Measurements from ENCODE around the gene KDM2A.
"Not testable (repeated sequence)": the region's sequence is repeated elsewhere in the genome, so short reads cannot be mapped to it uniquely, and the experiment has no call there.

The KDM2A gene

GRCh38 chr11:67168911-67169310 lies 49.8 kb downstream of the KDM2A start:
- 93 to 100% methylated on average over 2 to 4 of the region's 9 CpGs for WGBS, 2 experiments (ENCODE audit: insufficient coverage in 2 of 2)
- not testable (repeated sequence) for H3K4me1 ChIP-seq (ENCODE audit: control insufficient read depth, insufficient read depth, low read length, poor library complexity, severe bottlenecking); H3K9me3 ChIP-seq (ENCODE audit: control insufficient read depth, low read length); H3K27ac ChIP-seq (ENCODE audit: low read depth, low read length, severe bottlenecking); H3K4me3 ChIP-seq (ENCODE audit: extremely low read depth, insufficient read depth, low read length, poor library complexity, severe bottlenecking)
- H3K36me3 ChIP-seq (ENCODE audit: control insufficient read depth, insufficient read depth, low read length): peaks cover 20% of the 10 kb centered on the region

GRCh38 chr11:67174311-67174710 lies 55.2 kb downstream of the KDM2A start:
- Histone ChIP-seq H3K27ac (ENCODE audit: low read depth, low read length, severe bottlenecking) (no peak overlapping the region), H3K4me3 (ENCODE audit: extremely low read depth, insufficient read depth, low read length, poor library complexity, severe bottlenecking) (no peak overlapping the region), H3K9me3 (ENCODE audit: control insufficient read depth, low read length) (no peaks in the 10 kb centered on the region), H3K4me1 (ENCODE audit: control insufficient read depth, insufficient read depth, low read length, poor library complexity, severe bottlenecking) (no peaks in the 10 kb centered on the region), H3K36me3 (ENCODE audit: control insufficient read depth, insufficient read depth, low read length) (peaks cover 12% of the 10 kb centered on the region)
- no CpG with 5 or more reads among the region's 1 CpG for WGBS, 2 experiments (ENCODE audit: insufficient coverage in 2 of 2)

GRCh38 chr11:67177399-67178281 lies 58.6 kb downstream of the KDM2A start:
- Histone ChIP-seq H3K36me3 (ENCODE audit: control insufficient read depth, insufficient read depth, low read length) (peaks cover 29% of the 10 kb centered on the region), H3K9me3 (ENCODE audit: control insufficient read depth, low read length) (no peaks in the 10 kb centered on the region), H3K27ac (ENCODE audit: low read depth, low read length, severe bottlenecking) (no peak overlapping the region), H3K4me1 (ENCODE audit: control insufficient read depth, insufficient read depth, low read length, poor library complexity, severe bottlenecking) (no peaks in the 10 kb centered on the region), H3K4me3 (ENCODE audit: extremely low read depth, insufficient read depth, low read length, poor library complexity, severe bottlenecking) (no peak overlapping the region)
- WGBS, 2 experiments (ENCODE audit: insufficient coverage in 2 of 2): 93 to 100% methylated on average over 3 of the region's 9 CpGs

- no peak overlapping the region for H3K4me3 ChIP-seq (ENCODE audit: extremely low read depth, insufficient read depth, low read length, poor library complexity, severe bottlenecking)
- WGBS, 2 experiments (ENCODE audit: insufficient coverage in 2 of 2): no CpG with 5 or more reads among the region's 1 CpG
- no peaks in the 10 kb centered on the region for H3K4me1 ChIP-seq (ENCODE audit: control insufficient read depth, insufficient read depth, low read length, poor library complexity, severe bottlenecking)
- no peaks in the 10 kb centered on the region for H3K9me3 ChIP-seq (ENCODE audit: control insufficient read depth, low read length)
- H3K27ac ChIP-seq (ENCODE audit: low read depth, low read length, severe bottlenecking): no peak overlapping the region
- H3K36me3 ChIP-seq (ENCODE audit: control insufficient read depth, insufficient read depth, low read length): peaks cover 37% of the 10 kb centered on the region
Measured at GRCh38 chr11:67178421-67178820, 59.4 kb downstream of the KDM2A start.

GRCh38 chr11:67178878-67179277 lies 59.8 kb downstream of the KDM2A start:
- H3K9me3 ChIP-seq (ENCODE audit: control insufficient read depth, low read length): no peaks in the 10 kb centered on the region
- WGBS, 2 experiments (ENCODE audit: insufficient coverage in 2 of 2): 93% methylated on average over 2 of the region's 4 CpGs; no CpG with 5 or more reads in 1 of the 2 experiments
- H3K4me3 ChIP-seq (ENCODE audit: extremely low read depth, insufficient read depth, low read length, poor library complexity, severe bottlenecking): no peak overlapping the region

GRCh38 chr11:67179892-67180490 lies 60.9 kb downstream of the KDM2A start:
- Histone ChIP-seq H3K9me3 (ENCODE audit: control insufficient read depth, low read length) (no peaks in the 10 kb centered on the region), H3K4me3 (ENCODE audit: extremely low read depth, insufficient read depth, low read length, poor library complexity, severe bottlenecking) (no peak overlapping the region), H3K27ac (ENCODE audit: low read depth, low read length, severe bottlenecking) (no peak overlapping the region), H3K36me3 (ENCODE audit: control insufficient read depth, insufficient read depth, low read length) (peaks cover 50% of the 10 kb centered on the region), H3K4me1 (ENCODE audit: control insufficient read depth, insufficient read depth, low read length, poor library complexity, severe bottlenecking) (no peaks in the 10 kb centered on the region)
- WGBS, 2 experiments (ENCODE audit: insufficient coverage in 2 of 2): no CpG with 5 or more reads among the region's 5 CpGs

More at GRCh38 chr11:67178878-67179277, 59.8 kb downstream of the KDM2A start:
- H3K36me3 ChIP-seq (ENCODE audit: control insufficient read depth, insufficient read depth, low read length): peaks cover 41% of the 10 kb centered on the region
- H3K4me1 ChIP-seq (ENCODE audit: control insufficient read depth, insufficient read depth, low read length, poor library complexity, severe bottlenecking): no peaks in the 10 kb centered on the region
- no peak overlapping the region for H3K27ac ChIP-seq (ENCODE audit: low read depth, low read length, severe bottlenecking)

- Histone ChIP-seq H3K27ac (ENCODE audit: low read depth, low read length, severe bottlenecking) (no peak overlapping the region), H3K9me3 (ENCODE audit: control insufficient read depth, low read length) (no peaks in the 10 kb centered on the region), H3K4me3 (ENCODE audit: extremely low read depth, insufficient read depth, low read length, poor library complexity, severe bottlenecking) (no peak overlapping the region), H3K36me3 (ENCODE audit: control insufficient read depth, insufficient read depth, low read length) (peaks cover 53% of the 10 kb centered on the region), H3K4me1 (ENCODE audit: control insufficient read depth, insufficient read depth, low read length, poor library complexity, severe bottlenecking) (no peaks in the 10 kb centered on the region)
- 100% methylated on average over 1 of the region's 2 CpGs; no CpG with 5 or more reads in 1 of the 2 experiments for WGBS, 2 experiments (ENCODE audit: insufficient coverage in 2 of 2)
Measured at GRCh38 chr11:67194096-67194495, 75.0 kb downstream of the KDM2A start.

GRCh38 chr11:67195971-67196456 lies 77.0 kb downstream of the KDM2A start:
- Histone ChIP-seq H3K4me1 (ENCODE audit: control insufficient read depth, insufficient read depth, low read length, poor library complexity, severe bottlenecking) (no peaks in the 10 kb centered on the region), H3K36me3 (ENCODE audit: control insufficient read depth, insufficient read depth, low read length) (peaks cover 61% of the 10 kb centered on the region), H3K4me3 (ENCODE audit: extremely low read depth, insufficient read depth, low read length, poor library complexity, severe bottlenecking) (no peak overlapping the region), H3K9me3 (ENCODE audit: control insufficient read depth, low read length) (no peaks in the 10 kb centered on the region), H3K27ac (ENCODE audit: low read depth, low read length, severe bottlenecking) (no peak overlapping the region)
- WGBS, 2 experiments (ENCODE audit: insufficient coverage in 2 of 2): 84 to 89% methylated on average over 6 of the region's 6 CpGs

GRCh38 chr11:67197606-67198005 lies 78.5 kb downstream of the KDM2A start:
- no peaks in the 10 kb centered on the region for H3K4me1 ChIP-seq (ENCODE audit: control insufficient read depth, insufficient read depth, low read length, poor library complexity, severe bottlenecking)
- no CpG with 5 or more reads among the region's 1 CpG for WGBS, 2 experiments (ENCODE audit: insufficient coverage in 2 of 2)
- H3K36me3 ChIP-seq (ENCODE audit: control insufficient read depth, insufficient read depth, low read length): peaks cover 54% of the 10 kb centered on the region
- H3K4me3 ChIP-seq (ENCODE audit: extremely low read depth, insufficient read depth, low read length, poor library complexity, severe bottlenecking): no peak overlapping the region
- no peaks in the 10 kb centered on the region for H3K9me3 ChIP-seq (ENCODE audit: control insufficient read depth, low read length)
- no peak overlapping the region for H3K27ac ChIP-seq (ENCODE audit: low read depth, low read length, severe bottlenecking)

- H3K4me1 ChIP-seq (ENCODE audit: control insufficient read depth, insufficient read depth, low read length, poor library complexity, severe bottlenecking); H3K27ac ChIP-seq (ENCODE audit: low read depth, low read length, severe bottlenecking); H3K4me3 ChIP-seq (ENCODE audit: extremely low read depth, insufficient read depth, low read length, poor library complexity, severe bottlenecking); H3K9me3 ChIP-seq (ENCODE audit: control insufficient read depth, low read length): not testable (repeated sequence)
- 85 to 100% methylated on average over 1 to 2 of the region's 3 CpGs for WGBS, 2 experiments (ENCODE audit: insufficient coverage in 2 of 2)
- H3K36me3 ChIP-seq (ENCODE audit: control insufficient read depth, insufficient read depth, low read length): peaks cover 49% of the 10 kb centered on the region
Measured at GRCh38 chr11:67198781-67199180, 79.7 kb downstream of the KDM2A start.

- Histone ChIP-seq H3K27ac (ENCODE audit: low read depth, low read length, severe bottlenecking) (no peak overlapping the region), H3K4me3 (ENCODE audit: extremely low read depth, insufficient read depth, low read length, poor library complexity, severe bottlenecking) (no peak overlapping the region), H3K4me1 (ENCODE audit: control insufficient read depth, insufficient read depth, low read length, poor library complexity, severe bottlenecking) (no peaks in the 10 kb centered on the region), H3K9me3 (ENCODE audit: control insufficient read depth, low read length) (no peaks in the 10 kb centered on the region), H3K36me3 (ENCODE audit: control insufficient read depth, insufficient read depth, low read length) (peaks cover 40% of the 10 kb centered on the region)
Measured at GRCh38 chr11:67199751-67200150, 80.7 kb downstream of the KDM2A start.

Measured in mesodermal cell (in vitro differentiated cells).